Measurements from ENCODE around the gene KMT2D.

DNA sequence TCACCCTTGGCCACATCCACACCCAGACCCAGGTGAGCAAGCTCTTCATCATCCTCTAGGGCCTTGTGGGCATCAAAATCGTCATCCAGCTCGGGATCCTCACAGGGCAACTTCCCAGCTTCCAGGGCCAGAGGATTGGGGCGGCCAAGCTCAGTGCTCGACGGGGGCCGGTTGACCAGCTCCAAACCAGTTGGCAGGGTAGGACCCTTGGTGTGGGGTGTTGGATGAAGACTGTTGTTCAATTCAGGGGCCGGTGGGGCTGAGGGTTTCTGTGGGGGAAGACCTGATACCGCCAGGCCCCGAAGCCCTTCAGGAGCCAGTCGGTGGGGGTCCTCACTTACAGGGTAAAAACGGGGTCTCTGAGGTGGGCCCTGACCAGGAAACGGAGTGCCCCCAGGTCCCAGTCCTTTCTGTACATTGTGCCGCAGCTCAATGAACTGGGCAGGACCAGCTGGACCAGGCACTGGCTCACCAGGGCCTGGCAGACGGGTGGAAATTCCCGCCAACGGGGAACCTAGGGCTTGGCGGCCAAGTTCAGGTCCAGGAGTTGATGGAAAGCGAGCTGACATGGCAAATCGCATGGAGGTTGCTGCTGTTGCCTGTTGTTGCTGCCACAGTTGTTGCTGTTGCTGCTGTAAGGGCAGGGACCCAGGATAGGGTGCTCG is 22.2 kb downstream of the KMT2D start:
- TF ChIP-seq, protein P1, sequence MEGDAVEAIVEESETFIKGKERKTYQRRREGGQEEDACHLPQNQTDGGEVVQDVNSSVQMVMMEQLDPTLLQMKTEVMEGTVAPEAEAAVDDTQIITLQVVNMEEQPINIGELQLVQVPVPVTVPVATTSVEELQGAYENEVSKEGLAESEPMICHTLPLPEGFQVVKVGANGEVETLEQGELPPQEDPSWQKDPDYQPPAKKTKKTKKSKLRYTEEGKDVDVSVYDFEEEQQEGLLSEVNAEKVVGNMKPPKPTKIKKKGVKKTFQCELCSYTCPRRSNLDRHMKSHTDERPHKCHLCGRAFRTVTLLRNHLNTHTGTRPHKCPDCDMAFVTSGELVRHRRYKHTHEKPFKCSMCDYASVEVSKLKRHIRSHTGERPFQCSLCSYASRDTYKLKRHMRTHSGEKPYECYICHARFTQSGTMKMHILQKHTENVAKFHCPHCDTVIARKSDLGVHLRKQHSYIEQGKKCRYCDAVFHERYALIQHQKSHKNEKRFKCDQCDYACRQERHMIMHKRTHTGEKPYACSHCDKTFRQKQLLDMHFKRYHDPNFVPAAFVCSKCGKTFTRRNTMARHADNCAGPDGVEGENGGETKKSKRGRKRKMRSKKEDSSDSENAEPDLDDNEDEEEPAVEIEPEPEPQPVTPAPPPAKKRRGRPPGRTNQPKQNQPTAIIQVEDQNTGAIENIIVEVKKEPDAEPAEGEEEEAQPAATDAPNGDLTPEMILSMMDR (IDR thresholded peaks at IDR 0.05; ENCODE audit: extremely low read depth in 1 of 2, insufficient read depth in 1 of 2, low read depth in 1 of 2, low read length in 2 of 2): no peak
- no peak for TF ChIP-seq EZH2 (IDR thresholded peaks at IDR 0.05; ENCODE audit: borderline replicate concordance, low read depth, low read length, severe bottlenecking)
- no peak for TF ChIP-seq POLR2A (IDR thresholded peaks at IDR 0.05; ENCODE audit: low read depth, low read length)
- TF ChIP-seq FOS (IDR thresholded peaks at IDR 0.05; ENCODE audit: borderline replicate concordance, insufficient read depth, low read length): no peak
- no peak for TF ChIP-seq POLR2AphosphoS5 (IDR thresholded peaks at IDR 0.05; ENCODE audit: insufficient read depth, low read depth, low read length)
- TF ChIP-seq, protein P2, sequence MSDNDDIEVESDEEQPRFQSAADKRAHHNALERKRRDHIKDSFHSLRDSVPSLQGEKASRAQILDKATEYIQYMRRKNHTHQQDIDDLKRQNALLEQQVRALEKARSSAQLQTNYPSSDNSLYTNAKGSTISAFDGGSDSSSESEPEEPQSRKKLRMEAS (IDR thresholded peaks at IDR 0.05; ENCODE audit: insufficient read depth, insufficient read length): no peak

Measured in endothelial cell of umbilical vein (primary cell).